DOHH2 (cell line): Measurements from ENCODE around the gene SUCLA2.

Experiments used
- EZH2phosphoT487 ChIP-seq: fragments of 200-600 bp; sonication (generic); IDR thresholded peaks from 2 replicates; pipeline ENCODE4 v1.6.1; 2017; ENCODE audit warnings: borderline replicate concordance, mild to moderate bottlenecking, antibody characterized with exemption, low read length, moderate library complexity, mixed read lengths
- TF ChIP-seq, protein P1 (sequence below): fragments of 200-600 bp; sonication (generic); IDR thresholded peaks from one replicate; pipeline ENCODE4 v1.5.1; 2014; ENCODE audit warnings: antibody characterized with exemption, mild to moderate bottlenecking, low read depth, low read length; ENCODE audit not compliant: poor library complexity, severe bottlenecking

DNA sequence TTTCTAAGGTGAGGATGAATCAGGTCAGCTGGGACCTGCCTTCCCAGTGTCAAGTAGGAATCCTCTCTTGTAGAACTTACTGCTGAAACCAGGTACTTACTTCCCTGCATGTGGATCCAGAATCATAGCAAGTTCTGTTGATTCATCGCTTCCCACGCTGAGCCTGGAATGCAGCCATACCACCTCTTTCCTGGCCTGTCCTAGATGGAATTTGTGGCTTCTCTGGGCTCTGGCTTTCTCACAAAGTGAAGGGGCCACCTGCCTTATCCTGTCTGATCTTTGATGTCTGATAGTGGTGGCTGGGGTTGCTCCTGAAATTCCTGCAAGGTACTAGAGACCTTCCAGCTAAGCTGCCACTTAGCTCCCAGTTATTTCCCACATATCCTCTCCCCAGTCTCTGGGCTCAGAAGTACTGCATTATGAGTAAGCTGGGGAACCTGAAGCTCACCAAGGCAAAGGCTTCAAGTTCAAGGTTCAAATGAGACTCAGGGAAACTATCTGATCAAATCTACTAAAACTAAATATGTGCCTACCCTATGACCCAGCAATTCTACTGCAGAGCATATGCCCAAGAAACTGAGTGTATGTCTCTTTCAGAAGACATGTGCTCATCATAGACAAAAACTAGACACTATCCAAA, 103.5 kb downstream of the SUCLA2 start:
- TF ChIP-seq, protein P1, sequence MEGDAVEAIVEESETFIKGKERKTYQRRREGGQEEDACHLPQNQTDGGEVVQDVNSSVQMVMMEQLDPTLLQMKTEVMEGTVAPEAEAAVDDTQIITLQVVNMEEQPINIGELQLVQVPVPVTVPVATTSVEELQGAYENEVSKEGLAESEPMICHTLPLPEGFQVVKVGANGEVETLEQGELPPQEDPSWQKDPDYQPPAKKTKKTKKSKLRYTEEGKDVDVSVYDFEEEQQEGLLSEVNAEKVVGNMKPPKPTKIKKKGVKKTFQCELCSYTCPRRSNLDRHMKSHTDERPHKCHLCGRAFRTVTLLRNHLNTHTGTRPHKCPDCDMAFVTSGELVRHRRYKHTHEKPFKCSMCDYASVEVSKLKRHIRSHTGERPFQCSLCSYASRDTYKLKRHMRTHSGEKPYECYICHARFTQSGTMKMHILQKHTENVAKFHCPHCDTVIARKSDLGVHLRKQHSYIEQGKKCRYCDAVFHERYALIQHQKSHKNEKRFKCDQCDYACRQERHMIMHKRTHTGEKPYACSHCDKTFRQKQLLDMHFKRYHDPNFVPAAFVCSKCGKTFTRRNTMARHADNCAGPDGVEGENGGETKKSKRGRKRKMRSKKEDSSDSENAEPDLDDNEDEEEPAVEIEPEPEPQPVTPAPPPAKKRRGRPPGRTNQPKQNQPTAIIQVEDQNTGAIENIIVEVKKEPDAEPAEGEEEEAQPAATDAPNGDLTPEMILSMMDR = no peak
- no peak for TF ChIP-seq EZH2phosphoT487
